T-cell (primary cell): ENCODE results near the gene RPS6KA2. TPM values are rescaled to one million over a fixed set of nuclear protein-coding genes. Genes with fewer than 3 reads are reported as not detected.

Experiments
- ATAC-seq, 4 experiments: fragments of 200-7000 bp in 3 of 4; fragments of 150-1000 bp in 1 of 4; cut with Tn5 transposase; replicated peaks in 1 of 4; 1 replicate in 3 of 4; 2 replicates in 1 of 4; pipeline ENCODE4 v1.10.0; 2021; ENCODE audit warnings: moderate library complexity in 3 of 4, mild to moderate bottlenecking in 2 of 4, moderate number of reproducible peaks in 1 of 4
- CTCF ChIA-PET, 2 donors: fragments of 300-600 bp; sonication (Branson Sonifier 250); formaldehyde crosslinking; loops; one replicate each; lab custom pipeline; 2022; ENCODE audit warnings: antibody characterized with exemption in 2 of 2; lab: Charles Lee
- POLR2A ChIA-PET, 2 donors: fragments of 300-600 bp; sonication (Branson Sonifier 250); formaldehyde crosslinking; loops; one replicate each; lab custom pipeline; 2022; ENCODE audit warnings: antibody characterized with exemption in 2 of 2; lab: Charles Lee
- DNase-seq, 35 experiments: peaks; one replicate each; pipeline versions ENCODE4 v3.0.0 to v3.0.0-alpha.2; 2013 to 2023
- H3K27ac ChIP-seq: one replicate; pipeline ENCODE4 v1.5.1; 2013; ENCODE audit warnings: low read length
- H3K27me3 ChIP-seq, 2 experiments: replicated peaks in 1 of 2; 1 replicate in 1 of 2; 2 replicates in 1 of 2; pipeline versions ENCODE4 v1.6.1 to v1.7.0; 2013; ENCODE audit warnings: low read length in 1 of 2, mixed read lengths in 1 of 2; ENCODE audit not compliant: control insufficient read depth in 2 of 2, insufficient read depth in 2 of 2; ENCODE audit errors: extremely low read depth in 1 of 2
- H3K36me3 ChIP-seq, 2 donors: 1 replicate in 1 of 2; 2 replicates in 1 of 2; pipeline versions ENCODE4 v1.6.1 to v1.7.0; 2013; ENCODE audit warnings: low read length in 1 of 2; ENCODE audit not compliant: control insufficient read depth in 2 of 2, insufficient read depth in 1 of 2; ENCODE audit errors: extremely low read depth in 1 of 2
- H3K4me1 ChIP-seq, 2 experiments: 1 replicate in 1 of 2; 2 replicates in 1 of 2; pipeline versions ENCODE4 v1.6.1 to v1.7.0; 2013; ENCODE audit warnings: low read length in 2 of 2, mixed read lengths in 1 of 2; ENCODE audit not compliant: insufficient read depth in 2 of 2, control insufficient read depth in 1 of 2; ENCODE audit errors: extremely low read depth in 1 of 2
- H3K4me3 ChIP-seq, 2 donors: 1 replicate in 1 of 2; 2 replicates in 1 of 2; pipeline versions ENCODE4 v1.5.1 to v1.7.0; 2013; ENCODE audit warnings: mild to moderate bottlenecking in 2 of 2, low read length in 1 of 2, moderate library complexity in 1 of 2; ENCODE audit not compliant: control insufficient read depth in 1 of 2; ENCODE audit errors: extremely low read depth in 1 of 2
- H3K9me3 ChIP-seq: 2 replicates; pipeline ENCODE4 v1.7.0; 2013
- H3K27ac Mint-ChIP-seq, 2 donors: one replicate each; pipeline ENCODE4 v1.8.0; 2020 to 2021; ENCODE audit warnings: mild to moderate bottlenecking in 2 of 2, mixed read lengths in 2 of 2
- H3K27me3 Mint-ChIP-seq, 2 donors: one replicate each; pipeline ENCODE4 v1.8.0; 2021 to 2022; ENCODE audit warnings: mixed read lengths in 2 of 2
- H3K36me3 Mint-ChIP-seq: one replicate; pipeline ENCODE4 v1.8.0; 2021; ENCODE audit warnings: mixed read lengths
- H3K4me1 Mint-ChIP-seq, 3 donors: one replicate each; pipeline ENCODE4 v1.8.0; 2020 to 2022; ENCODE audit warnings: mixed read lengths in 3 of 3, mild to moderate bottlenecking in 1 of 3
- H3K4me3 Mint-ChIP-seq, 3 donors: one replicate each; pipeline ENCODE4 v1.8.0; 2020 to 2022; ENCODE audit warnings: mild to moderate bottlenecking in 3 of 3, mixed read lengths in 3 of 3, moderate library complexity in 3 of 3
- H3K9me3 Mint-ChIP-seq, 3 donors: one replicate each; pipeline ENCODE4 v1.8.0; 2020 to 2022; ENCODE audit warnings: mixed read lengths in 3 of 3
- WGBS: methylation state at CpG from one replicate; pipeline ENCODE4 v1.1.5; 2013; ENCODE audit warnings: missing lambda C conversion rate; ENCODE audit not compliant: insufficient coverage; 5-methylcytosine and 5-hydroxymethylcytosine counted together
- total RNA-seq, 35 experiments: library from RNA in 6 of 35; stranded (reverse) in 6 of 35; fragments of 120-200 nt in 1 of 35; gene quantifications; one replicate each; pipeline versions ENCODE4 v1.2.1 to v1.2.4 and lab custom pipeline; 2013 to 2026

RPS6KA2 gene
- total RNA-seq, 5 donors from 2014 or later (not counting 1 experiment from before 2014, with no cell fraction given), result 4.1 to 21.5 (median 12.4) TPM

- CTCF ChIA-PET, result interaction anchor here (0.7 to 3.3 kb wide), 6 partner anchors 12 to 124 kb away, joined by 3 to 13 read pairs (median 4); no protein-coding TSS in a partner anchor
- Histone ChIP-seq H3K27me3 (peaks cover 0 to 33% of the 10 kb centered on the region in 2 experiments), H3K9me3 (no peaks in the 10 kb centered on the region), H3K36me3 (no peaks in the 10 kb centered on the region), H3K4me1 (peaks cover 0 to 6% of the 10 kb centered on the region in 2 experiments), H3K27ac (no peak overlapping the region), H3K4me3 (no peak overlapping the region)
- DNase-seq (no peak), ATAC-seq (no peak)
- peaks cover 5 to 8% (median 8%) of the 10 kb centered on the region in 3 donors for H3K4me1 Mint-ChIP-seq
- no peak overlapping the region for H3K4me3 Mint-ChIP-seq
- peaks cover 11 to 25% of the 10 kb centered on the region in 2 donors for H3K27me3 Mint-ChIP-seq
- 95% methylated on average over 2 of the region's 3 CpGs for WGBS
- POLR2A ChIA-PET, result interaction anchor here in 1 of 2 donors (0.6 kb wide), 1 partner anchor 18 kb away, joined by 3 read pairs; no protein-coding TSS in a partner anchor
- H3K27ac Mint-ChIP-seq, result no peak overlapping the region
- H3K9me3 Mint-ChIP-seq, result no peaks in the 10 kb centered on the region
- H3K36me3 Mint-ChIP-seq, result no peaks in the 10 kb centered on the region
Measured at GRCh38 chr6:166398348-166398747, 228.7 kb downstream of the RPS6KA2 start.

GRCh38 chr6:166397849-166398248, 229.2 kb downstream of the RPS6KA2 start:
- no peak overlapping the region for H3K27ac ChIP-seq
- ChIA-PET CTCF (interaction anchor here (0.7 to 1.3 kb wide), 2 partner anchors 122 to 123 kb away, joined by 3 to 5 read pairs; no protein-coding TSS in a partner anchor), POLR2A (no interaction called here)
- H3K36me3 ChIP-seq, result no peaks in the 10 kb centered on the region
- DNase-seq (no peak), ATAC-seq (no peak)
- WGBS, result 86% methylated on average over 3 of the region's 4 CpGs
- Mint-ChIP-seq H3K4me1 (peaks cover 5% of the 10 kb centered on the region in 3 donors), H3K27me3 (peaks cover 12 to 26% of the 10 kb centered on the region in 2 donors), H3K36me3 (no peaks in the 10 kb centered on the region), H3K4me3 (no peak overlapping the region), H3K9me3 (no peaks in the 10 kb centered on the region), H3K27ac (no peak overlapping the region)
- peaks cover 0 to 33% of the 10 kb centered on the region in 2 experiments for H3K27me3 ChIP-seq
- H3K4me1 ChIP-seq, result peaks cover 0 to 6% of the 10 kb centered on the region in 2 experiments
- H3K9me3 ChIP-seq, result no peaks in the 10 kb centered on the region
- no peak overlapping the region for H3K4me3 ChIP-seq

- CTCF ChIA-PET, result no interaction called here
- H3K4me3 Mint-ChIP-seq, result no peak overlapping the region
- H3K27ac ChIP-seq, result no peak overlapping the region
- H3K27me3 ChIP-seq, result peaks cover 0 to 33% of the 10 kb centered on the region in 2 experiments
- no peak for DNase-seq
- H3K36me3 ChIP-seq, result no peaks in the 10 kb centered on the region
- no peaks in the 10 kb centered on the region for H3K9me3 Mint-ChIP-seq
- H3K27me3 Mint-ChIP-seq, result peaks cover 17 to 33% of the 10 kb centered on the region in 2 donors
- no peak overlapping the region for H3K27ac Mint-ChIP-seq
- H3K4me1 Mint-ChIP-seq, result peaks cover 2 to 4% (median 3%) of the 10 kb centered on the region in 3 donors
- ATAC-seq, result no peak
- no peaks in the 10 kb centered on the region for H3K9me3 ChIP-seq
- 86% methylated on average over 6 of the region's 6 CpGs for WGBS
- POLR2A ChIA-PET, result no interaction called here
- H3K36me3 Mint-ChIP-seq, result no peaks in the 10 kb centered on the region
- H3K4me3 ChIP-seq, result no peak overlapping the region
- H3K4me1 ChIP-seq, result peaks cover 0 to 3% of the 10 kb centered on the region in 2 experiments
Measured at GRCh38 chr6:166395778-166396177, 231.3 kb downstream of the RPS6KA2 start.

- H3K27ac ChIP-seq, result no peak overlapping the region
- no peaks in the 10 kb centered on the region for H3K9me3 Mint-ChIP-seq
- H3K27me3 Mint-ChIP-seq, result peaks cover 17 to 31% of the 10 kb centered on the region in 2 donors
- ATAC-seq (no peak), DNase-seq (no peak)
- H3K36me3 ChIP-seq, result no peaks in the 10 kb centered on the region
- no CpG with 5 or more reads among the region's 6 CpGs for WGBS
- no peaks in the 10 kb centered on the region for H3K4me1 ChIP-seq
- peaks cover 0 to 30% of the 10 kb centered on the region in 2 experiments for H3K27me3 ChIP-seq
- no peaks in the 10 kb centered on the region for H3K4me1 Mint-ChIP-seq
- CTCF ChIA-PET, result no interaction called here
- no peaks in the 10 kb centered on the region for H3K9me3 ChIP-seq
- POLR2A ChIA-PET, result no interaction called here
- no peak overlapping the region for H3K4me3 Mint-ChIP-seq
- H3K4me3 ChIP-seq, result no peak overlapping the region
- no peak overlapping the region for H3K27ac Mint-ChIP-seq
- no peaks in the 10 kb centered on the region for H3K36me3 Mint-ChIP-seq
Measured at GRCh38 chr6:166395351-166395750, 231.7 kb downstream of the RPS6KA2 start.

- Histone ChIP-seq H3K4me3 (no peak overlapping the region), H3K27me3 (peaks cover 0 to 26% of the 10 kb centered on the region in 2 experiments), H3K9me3 (no peaks in the 10 kb centered on the region), H3K4me1 (no peaks in the 10 kb centered on the region), H3K27ac (no peak overlapping the region), H3K36me3 (no peaks in the 10 kb centered on the region)
- Mint-ChIP-seq H3K9me3 (no peaks in the 10 kb centered on the region), H3K27ac (no peak overlapping the region), H3K4me3 (no peak overlapping the region), H3K4me1 (no peaks in the 10 kb centered on the region), H3K27me3 (peaks cover 15 to 29% of the 10 kb centered on the region in 2 donors), H3K36me3 (no peaks in the 10 kb centered on the region)
- ChIA-PET CTCF (interaction anchor here in 1 of 2 donors (0.7 kb wide), 1 partner anchor 547 kb away, joined by 3 read pairs; no protein-coding TSS in a partner anchor), POLR2A (no interaction called here)
- no peak for ATAC-seq
- DNase-seq, result no peak
- 75% methylated on average over 6 of the region's 10 CpGs for WGBS
Measured at GRCh38 chr6:166394036-166394892, 232.8 kb downstream of the RPS6KA2 start.

- Mint-ChIP-seq H3K36me3 (no peaks in the 10 kb centered on the region), H3K9me3 (no peaks in the 10 kb centered on the region), H3K4me1 (no peaks in the 10 kb centered on the region), H3K27me3 (peaks cover 14 to 27% of the 10 kb centered on the region in 2 donors), H3K4me3 (no peak overlapping the region), H3K27ac (no peak overlapping the region)
- WGBS, result 93% methylated on average over 21 of the region's 27 CpGs
- H3K27ac ChIP-seq, result no peak overlapping the region
- no peaks in the 10 kb centered on the region for H3K9me3 ChIP-seq
- no peaks in the 10 kb centered on the region for H3K4me1 ChIP-seq
- H3K36me3 ChIP-seq, result no peaks in the 10 kb centered on the region
- ATAC-seq (no peak), DNase-seq (no peak)
- POLR2A ChIA-PET, result no interaction called here
- CTCF ChIA-PET, result no interaction called here
- peaks cover 0 to 24% of the 10 kb centered on the region in 2 experiments for H3K27me3 ChIP-seq
- no peak overlapping the region for H3K4me3 ChIP-seq
Measured at GRCh38 chr6:166393535-166393823, 233.6 kb downstream of the RPS6KA2 start.
